Calu3 (cell line): ENCODE results near the gene OGDH. TPM values are rescaled to one million over a fixed set of nuclear protein-coding genes. Genes with fewer than 3 reads are reported as not detected.
A peak's percentile ranks its signal among the peaks of the same experiment; 100 is the strongest.

Experiments
- BruUV-seq: library from RNA; stranded (reverse); fragments of 400-500 nt; replicated peaks from 2 replicates; lab custom pipeline; 2021; lab: Mats Ljungman, UMichigan
- CTCF ChIA-PET: fragments of 300-600 bp; sonication (Branson Sonifier 250); formaldehyde crosslinking; loops from one replicate; lab custom pipeline; 2022; ENCODE audit warnings: antibody characterized with exemption; lab: Charles Lee
- DNase-seq: peaks from one replicate; pipeline ENCODE4 v3.0.0; 2022
- H3K27ac Mint-ChIP-seq: one replicate; pipeline ENCODE4 v1.8.0; 2022; ENCODE audit warnings: mixed read lengths; ENCODE audit not compliant: unreplicated experiment
- H3K27me3 Mint-ChIP-seq: one replicate; pipeline ENCODE4 v1.8.0; 2022; ENCODE audit warnings: mixed read lengths; ENCODE audit not compliant: unreplicated experiment
- H3K36me3 Mint-ChIP-seq: one replicate; pipeline ENCODE4 v1.8.0; 2022; ENCODE audit warnings: mild to moderate bottlenecking, moderate library complexity, mixed read lengths; ENCODE audit not compliant: insufficient read depth, unreplicated experiment
- H3K4me1 Mint-ChIP-seq: one replicate; pipeline ENCODE4 v1.8.0; 2022; ENCODE audit warnings: mild to moderate bottlenecking, low read depth, mixed read lengths; ENCODE audit not compliant: unreplicated experiment
- H3K4me3 Mint-ChIP-seq: one replicate; pipeline ENCODE4 v1.8.0; 2022; ENCODE audit warnings: mild to moderate bottlenecking, low read depth, moderate library complexity, mixed read lengths; ENCODE audit not compliant: unreplicated experiment
- H3K9me3 Mint-ChIP-seq: one replicate; pipeline ENCODE4 v1.8.0; 2022; ENCODE audit warnings: low read depth, mixed read lengths; ENCODE audit not compliant: unreplicated experiment
- CTCF ChIP-seq: fragments of 200-600 bp; IDR thresholded peaks from one replicate; pipeline ENCODE4 v1.8.0; 2022; ENCODE audit warnings: antibody characterized with exemption; ENCODE audit not compliant: unreplicated experiment
- intact Hi-C: fragments of 100-400 bp; cut with micrococcal nuclease; formaldehyde crosslinking; loops from one replicate; pipeline ENCODE4 v1.10.0; 2022; ENCODE audit not compliant: unreplicated experiment
- total RNA-seq: library from RNA; stranded (reverse); gene quantifications from 2 replicates; pipeline ENCODE4 v1.2.3, GENCODE V29; 2022

Gene OGDH
- total RNA-seq, 1 experiment from 2014 or later = 100 TPM

- H3K4me1 Mint-ChIP-seq = peaks cover 62% of the 10 kb centered on the region
- no peak for TF ChIP-seq CTCF
These were observed 25.8 kb downstream of the OGDH start for GRCh38 chr7:44632196-44632595.

GRCh38 chr7:44633254-44634186 is 27.1 kb downstream of the OGDH start:
- DNase-seq = peak; percentile 75
- no peak for TF ChIP-seq CTCF
- Mint-ChIP-seq H3K4me3 (peak overlapping the region; percentile 27), H3K27me3 (no peaks in the 10 kb centered on the region), H3K9me3 (no peaks in the 10 kb centered on the region), H3K27ac (peak overlapping the region; percentile 86), H3K4me1 (peaks cover 76% of the 10 kb centered on the region), H3K36me3 (peaks cover 70% of the 10 kb centered on the region)
- CTCF ChIA-PET = interaction anchor here (0.6 to 2.0 kb wide), 10 partner anchors 11 to 213 kb away, joined by 3 to 10 read pairs (median 4); partner anchors contain the start of gene OGDH
- BruUV-seq = TSS peak; percentile 60
- intact Hi-C loops = no loop called here

More at GRCh38 chr7:44632196-44632595, 25.8 kb downstream of the OGDH start:
- Mint-ChIP-seq H3K27ac (peak overlapping the region; percentile 46), H3K9me3 (no peaks in the 10 kb centered on the region), H3K36me3 (peaks cover 61% of the 10 kb centered on the region), H3K27me3 (no peaks in the 10 kb centered on the region), H3K4me3 (no peak overlapping the region)
- no TSS peak for BruUV-seq
- CTCF ChIA-PET = no interaction called here
- intact Hi-C loops = no loop called here
- DNase-seq = no peak

- H3K4me3 Mint-ChIP-seq = peak overlapping the region; percentile 27
- CTCF ChIA-PET = interaction anchor here (0.6 to 2.0 kb wide), 10 partner anchors 11 to 212 kb away, joined by 3 to 10 read pairs (median 4); partner anchors contain the start of genes OGDH and TMED4
- no peaks in the 10 kb centered on the region for H3K9me3 Mint-ChIP-seq
- H3K4me1 Mint-ChIP-seq = peaks cover 84% of the 10 kb centered on the region
- BruUV-seq = TSS peak; percentile 21
- no peak for TF ChIP-seq CTCF
- no peak for DNase-seq
- intact Hi-C loops = no loop called here
- H3K27ac Mint-ChIP-seq = peak overlapping the region; percentile 86
- peaks cover 71% of the 10 kb centered on the region for H3K36me3 Mint-ChIP-seq
- H3K27me3 Mint-ChIP-seq = no peaks in the 10 kb centered on the region
These were observed 27.9 kb downstream of the OGDH start for GRCh38 chr7:44634187-44634838.

- peak overlapping the region; percentile 86 for H3K27ac Mint-ChIP-seq
- H3K4me1 Mint-ChIP-seq = peaks cover 86% of the 10 kb centered on the region
- no peaks in the 10 kb centered on the region for H3K9me3 Mint-ChIP-seq
- intact Hi-C loops = loop anchor here (5.0 kb wide), 1 partner anchor 48 kb away; no protein-coding TSS in a partner anchor
- peak overlapping the region; percentile 27 for H3K4me3 Mint-ChIP-seq
- CTCF ChIA-PET = interaction anchor here (0.5 to 2.0 kb wide), 7 partner anchors 18 to 290 kb away, joined by 3 to 10 read pairs (median 5); partner anchors contain the start of genes OGDH and TMED4
- no peak for DNase-seq
- H3K27me3 Mint-ChIP-seq = no peaks in the 10 kb centered on the region
- peaks cover 71% of the 10 kb centered on the region for H3K36me3 Mint-ChIP-seq
- no TSS peak for BruUV-seq
- no peak for TF ChIP-seq CTCF
These were observed 28.6 kb downstream of the OGDH start for GRCh38 chr7:44634839-44635591.
